Kidney (tissue), 14 donors: ENCODE data around the gene MTARC1. TPM values are rescaled to one million over a fixed set of nuclear protein-coding genes. Genes with fewer than 3 reads are reported as not detected.

Experiments used
- DNase-seq, 5 donors: peaks; one replicate each; pipeline ENCODE4 v3.0.0-alpha.2; 2013 to 2020
- FAIRE-seq: peaks from 2 replicates; lab custom pipeline; 2012; peaks lifted over from hg19 to GRCh38; lab: Jason Lieb, UNC
- H3K27ac ChIP-seq, 2 donors: one replicate each; pipeline ENCODE4 v1.7.0; 2013; ENCODE audit warnings: low read depth in 2 of 2, low read length in 2 of 2, inconsistent platforms in 1 of 2
- H3K27me3 ChIP-seq: one replicate; pipeline ENCODE4 v1.7.1; 2013; ENCODE audit warnings: low read length, inconsistent platforms; ENCODE audit not compliant: control insufficient read depth, insufficient read depth
- H3K36me3 ChIP-seq, 3 donors: one replicate each; pipeline versions ENCODE4 v1.7.0 to v1.7.1; 2013; ENCODE audit warnings: low read length in 3 of 3, control low read depth in 1 of 3, inconsistent platforms in 1 of 3; ENCODE audit not compliant: insufficient read depth in 3 of 3, control insufficient read depth in 2 of 3
- H3K4me1 ChIP-seq, 3 donors: one replicate each; pipeline versions ENCODE4 v1.7.0 to v1.7.1; 2013; ENCODE audit warnings: low read length in 3 of 3, inconsistent platforms in 1 of 3, low read depth in 1 of 3; ENCODE audit not compliant: control insufficient read depth in 2 of 3, insufficient read depth in 2 of 3
- H3K4me3 ChIP-seq, 3 donors: one replicate each; pipeline versions ENCODE4 v1.7.0 to v1.8.1; 2013; ENCODE audit warnings: low read length in 3 of 3, control low read depth in 1 of 3, inconsistent platforms in 1 of 3
- H3K9ac ChIP-seq, 3 donors: one replicate each; pipeline versions ENCODE4 v1.7.0 to v1.7.1; 2013; ENCODE audit warnings: low read length in 3 of 3, control low read depth in 1 of 3, inconsistent platforms in 1 of 3
- H3K9me3 ChIP-seq, 3 donors: one replicate each; pipeline versions ENCODE4 v1.7.0 to v1.7.1; 2013; ENCODE audit warnings: low read length in 3 of 3, control low read depth in 1 of 3, inconsistent platforms in 1 of 3; ENCODE audit not compliant: control insufficient read depth in 2 of 3, insufficient read depth in 1 of 3
- intact Hi-C: fragments of 100-400 bp; cut with DNase I; formaldehyde crosslinking; loops from one replicate; pipeline ENCODE4 v1.11.1; 2022
- polyA plus RNA-seq: library from polyadenylated mRNA; stranded (reverse); fragments of 350-450 nt; fragmentation: Illumina TruSeq; extraction: RNeasy Lipid Tissue Mini Kit (QIAGEN cat#74804); gene quantifications from one replicate; pipeline ENCODE4 v1.2.3, GENCODE V29; 2014; ENCODE audit warnings: low read depth, low replicate concordance; ENCODE audit not compliant: insufficient read depth
- total RNA-seq: library from RNA; stranded (reverse); fragmentation: NEBNext Ultra II Directional; extraction: Animal tissue kit (Norgen Biotek cat#: 25700); gene quantifications from one replicate; pipeline ENCODE4 v1.2.1, GENCODE V29; 2021
- TF ChIP-seq, protein P1 (sequence below): IDR thresholded peaks from 3 replicates; pipeline ENCODE4 v1.5.1; 2012; ENCODE audit warnings: mild to moderate bottlenecking, moderate library complexity, borderline replicate concordance; ENCODE audit not compliant: insufficient read depth; ENCODE audit errors: extremely low read depth
- donor health status: control.
- donor health status: control.
- donor health status: control.
- donor health status: control.
- donor health status: control.
- donor health status: DM: yes; HTN: yes; CAD: no.
- donor health status: Normal renal cell carcinoma (clear cell type).

The MTARC1 gene
- total and polyA plus RNA-seq, 2 donors from 2014 or later = 6.8 to 11.0 TPM

DNA sequence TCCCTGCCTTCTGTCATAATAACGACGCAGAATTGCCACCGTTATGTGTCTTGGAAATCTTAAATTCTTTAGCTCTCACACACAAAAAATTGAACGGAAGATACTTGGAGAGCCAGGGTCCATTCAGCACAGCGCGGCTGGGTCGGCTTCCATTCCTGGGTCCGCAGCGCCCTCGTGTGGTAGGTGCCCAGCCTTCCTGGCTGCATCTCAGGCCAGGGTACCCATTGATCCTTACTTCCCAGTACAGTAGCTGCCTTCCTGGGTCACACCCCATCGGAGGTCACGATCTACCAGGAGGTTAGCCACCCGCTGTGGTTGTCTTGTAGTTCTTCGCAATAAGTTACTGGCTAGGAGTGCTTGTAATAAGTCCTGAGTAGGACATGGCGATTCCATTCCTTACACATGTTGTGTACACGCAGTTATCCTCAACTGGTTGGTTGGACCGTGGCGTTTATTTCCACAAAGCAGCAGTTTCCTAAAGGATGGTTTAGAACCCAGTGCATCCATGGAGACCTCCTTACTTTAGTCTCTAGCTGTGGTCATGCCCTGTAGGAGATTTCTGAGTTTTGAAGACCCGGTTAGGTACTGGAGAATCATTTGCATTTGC lies 9.9 kb upstream of the MTARC1 start:
- DNase-seq (peak; percentile 83 to 91 (median 85)), FAIRE-seq (no peak)
- Histone ChIP-seq H3K36me3 (peaks cover 0 to 20% (median 18%) of the 10 kb centered on the region in 3 donors), H3K27me3 (no peaks in the 10 kb centered on the region), H3K9ac (no peak overlapping the region), H3K4me3 (no peak overlapping the region), H3K9me3 (no peaks in the 10 kb centered on the region), H3K27ac (no peak overlapping the region), H3K4me1 (no peaks in the 10 kb centered on the region)
- TF ChIP-seq, protein P1, sequence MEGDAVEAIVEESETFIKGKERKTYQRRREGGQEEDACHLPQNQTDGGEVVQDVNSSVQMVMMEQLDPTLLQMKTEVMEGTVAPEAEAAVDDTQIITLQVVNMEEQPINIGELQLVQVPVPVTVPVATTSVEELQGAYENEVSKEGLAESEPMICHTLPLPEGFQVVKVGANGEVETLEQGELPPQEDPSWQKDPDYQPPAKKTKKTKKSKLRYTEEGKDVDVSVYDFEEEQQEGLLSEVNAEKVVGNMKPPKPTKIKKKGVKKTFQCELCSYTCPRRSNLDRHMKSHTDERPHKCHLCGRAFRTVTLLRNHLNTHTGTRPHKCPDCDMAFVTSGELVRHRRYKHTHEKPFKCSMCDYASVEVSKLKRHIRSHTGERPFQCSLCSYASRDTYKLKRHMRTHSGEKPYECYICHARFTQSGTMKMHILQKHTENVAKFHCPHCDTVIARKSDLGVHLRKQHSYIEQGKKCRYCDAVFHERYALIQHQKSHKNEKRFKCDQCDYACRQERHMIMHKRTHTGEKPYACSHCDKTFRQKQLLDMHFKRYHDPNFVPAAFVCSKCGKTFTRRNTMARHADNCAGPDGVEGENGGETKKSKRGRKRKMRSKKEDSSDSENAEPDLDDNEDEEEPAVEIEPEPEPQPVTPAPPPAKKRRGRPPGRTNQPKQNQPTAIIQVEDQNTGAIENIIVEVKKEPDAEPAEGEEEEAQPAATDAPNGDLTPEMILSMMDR = peak; percentile 90
- intact Hi-C loops = no loop called here

DNA sequence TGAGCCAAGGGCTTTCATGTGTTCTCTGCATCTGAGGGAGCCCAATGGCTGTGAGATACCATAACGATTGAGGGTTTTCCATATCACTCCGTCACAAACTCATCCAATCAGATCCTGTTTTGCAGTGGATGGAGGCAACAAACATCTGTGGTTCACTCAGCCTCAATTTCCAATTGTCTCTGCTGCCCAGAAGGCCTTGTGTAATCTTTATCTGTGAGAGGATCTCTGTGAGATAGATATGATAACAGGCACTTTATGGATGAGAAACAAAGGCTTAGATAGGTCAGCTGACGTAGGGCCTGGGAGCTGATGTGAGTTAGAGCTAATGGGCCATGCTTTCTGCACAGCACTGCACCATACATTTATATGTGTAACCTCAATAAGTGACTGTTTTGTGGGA lies 3.3 kb upstream of the MTARC1 start:
- Histone ChIP-seq H3K4me1 (peaks cover 0 to 7% (median 0%) of the 10 kb centered on the region in 3 donors), H3K36me3 (peaks cover 0 to 23% (median 18%) of the 10 kb centered on the region in 3 donors), H3K27ac (no peak overlapping the region), H3K27me3 (no peaks in the 10 kb centered on the region), H3K4me3 (no peak overlapping the region), H3K9ac (no peak overlapping the region), H3K9me3 (no peaks in the 10 kb centered on the region)
- TF ChIP-seq, protein P1 = no peak
- DNase-seq = no peak
- FAIRE-seq = no peak
- intact Hi-C loops = no loop called here

DNA sequence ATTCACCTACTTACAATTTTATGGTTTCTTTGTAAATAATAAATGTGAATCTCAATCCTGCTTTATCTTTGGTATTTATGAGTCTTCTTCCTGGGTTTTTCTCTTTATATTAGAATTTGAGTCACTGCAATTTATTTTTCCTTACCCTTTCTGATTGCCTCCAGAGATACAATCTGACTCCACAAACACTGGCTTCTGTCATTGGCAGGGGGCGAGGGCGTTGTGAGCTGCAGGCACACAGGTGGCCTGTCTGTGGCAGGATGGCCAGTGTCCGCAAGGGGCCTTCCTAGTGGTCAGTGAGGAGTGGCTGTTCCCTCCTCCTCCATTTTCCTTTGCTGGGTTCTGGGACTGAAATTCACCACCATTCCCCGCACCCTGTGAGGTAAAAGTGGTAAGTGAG lies 2.0 kb upstream of the MTARC1 start:
- H3K27ac ChIP-seq = no peak overlapping the region
- H3K27me3 ChIP-seq = no peaks in the 10 kb centered on the region
- no peak overlapping the region for H3K9ac ChIP-seq
- TF ChIP-seq, protein P1 = no peak
- H3K36me3 ChIP-seq = peaks cover 0 to 20% (median 13%) of the 10 kb centered on the region in 3 donors
- intact Hi-C loops = no loop called here
- peaks cover 0 to 7% (median 0%) of the 10 kb centered on the region in 3 donors for H3K4me1 ChIP-seq
- no peaks in the 10 kb centered on the region for H3K9me3 ChIP-seq
- H3K4me3 ChIP-seq = no peak overlapping the region
- FAIRE-seq = no peak
- DNase-seq = no peak
